ENCODE data around the gene PEX14.
A peak's percentile ranks its signal among the peaks of the same experiment; 100 is the strongest.

Gene PEX14

DNA sequence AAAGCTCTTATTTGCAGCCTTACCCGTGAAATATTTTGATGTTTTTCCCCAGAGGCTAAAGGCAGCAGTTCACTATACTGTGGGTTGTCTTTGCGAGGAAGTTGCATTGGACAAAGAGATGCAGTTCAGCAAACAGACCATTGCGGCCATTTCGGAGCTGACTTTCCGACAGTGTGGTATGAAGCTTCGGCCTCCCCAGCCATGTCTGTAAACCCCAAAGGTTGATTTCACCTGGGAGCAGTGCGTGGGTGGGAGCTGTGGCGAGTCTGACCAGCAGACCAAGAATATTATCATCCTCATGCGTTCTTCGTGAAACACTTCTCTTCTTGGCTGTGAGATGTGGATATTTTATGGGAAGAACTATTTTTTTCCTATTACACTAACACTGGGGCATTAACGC lies 41.0 kb upstream of the PEX14 start:
- no peak for TF ChIP-seq EZH2phosphoT487 (IDR thresholded peaks at IDR 0.05; ENCODE audit: low read depth)
- TF ChIP-seq, protein P1, sequence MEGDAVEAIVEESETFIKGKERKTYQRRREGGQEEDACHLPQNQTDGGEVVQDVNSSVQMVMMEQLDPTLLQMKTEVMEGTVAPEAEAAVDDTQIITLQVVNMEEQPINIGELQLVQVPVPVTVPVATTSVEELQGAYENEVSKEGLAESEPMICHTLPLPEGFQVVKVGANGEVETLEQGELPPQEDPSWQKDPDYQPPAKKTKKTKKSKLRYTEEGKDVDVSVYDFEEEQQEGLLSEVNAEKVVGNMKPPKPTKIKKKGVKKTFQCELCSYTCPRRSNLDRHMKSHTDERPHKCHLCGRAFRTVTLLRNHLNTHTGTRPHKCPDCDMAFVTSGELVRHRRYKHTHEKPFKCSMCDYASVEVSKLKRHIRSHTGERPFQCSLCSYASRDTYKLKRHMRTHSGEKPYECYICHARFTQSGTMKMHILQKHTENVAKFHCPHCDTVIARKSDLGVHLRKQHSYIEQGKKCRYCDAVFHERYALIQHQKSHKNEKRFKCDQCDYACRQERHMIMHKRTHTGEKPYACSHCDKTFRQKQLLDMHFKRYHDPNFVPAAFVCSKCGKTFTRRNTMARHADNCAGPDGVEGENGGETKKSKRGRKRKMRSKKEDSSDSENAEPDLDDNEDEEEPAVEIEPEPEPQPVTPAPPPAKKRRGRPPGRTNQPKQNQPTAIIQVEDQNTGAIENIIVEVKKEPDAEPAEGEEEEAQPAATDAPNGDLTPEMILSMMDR (IDR thresholded peaks at IDR 0.05; ENCODE audit: low read depth, low read length), result no peak
- H2AFZ ChIP-seq (ENCODE audit: low read depth, low read length), result no peak overlapping the region
- H3K4me3 ChIP-seq (ENCODE audit: low read length), result no peak overlapping the region
- H3K27me3 ChIP-seq (ENCODE audit: low read depth, low read length), result no peaks in the 10 kb centered on the region
- no peaks in the 10 kb centered on the region for H4K20me1 ChIP-seq (ENCODE audit: insufficient read depth, low read length)
- H3K4me2 ChIP-seq (ENCODE audit: low read length), result peak overlapping the region; percentile 51
- H3K27ac ChIP-seq (ENCODE audit: low read length), result no peak overlapping the region
- H3K36me3 ChIP-seq (replicated peaks; ENCODE audit: low read depth, low read length), result no peaks in the 10 kb centered on the region
- H3K4me1 ChIP-seq (ENCODE audit: low read length), result peaks cover 31% of the 10 kb centered on the region
- no peaks in the 10 kb centered on the region for H3K9me3 ChIP-seq (ENCODE audit: insufficient read depth, low read length)
- H3K9ac ChIP-seq (ENCODE audit: low read length), result no peak overlapping the region
- H3K79me2 ChIP-seq (ENCODE audit: low read length), result peaks cover 8% of the 10 kb centered on the region

DNA sequence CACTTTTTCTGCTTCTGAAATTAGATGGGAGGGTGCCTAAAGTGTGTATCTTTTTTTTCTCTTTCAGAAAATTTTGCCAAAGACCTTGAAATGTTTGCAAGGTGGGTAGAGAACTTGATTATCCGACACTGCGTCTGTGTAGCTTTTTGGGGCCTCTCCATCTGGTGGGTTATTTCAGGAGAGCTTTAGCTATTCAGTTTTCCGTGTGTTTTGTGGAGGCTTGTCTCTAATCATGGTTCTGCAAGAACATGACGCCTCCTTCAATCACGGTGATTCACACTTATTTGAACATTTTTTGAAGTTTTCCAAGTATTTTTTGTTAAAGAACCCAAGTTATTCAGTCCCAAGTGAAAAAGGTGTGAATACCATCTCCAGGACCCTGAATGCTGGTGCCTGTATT lies 40.2 kb upstream of the PEX14 start:
- Histone ChIP-seq H3K27ac (ENCODE audit: low read length) (no peak overlapping the region), H2AFZ (ENCODE audit: low read depth, low read length) (no peak overlapping the region), H3K4me1 (ENCODE audit: low read length) (peaks cover 29% of the 10 kb centered on the region), H3K9me3 (ENCODE audit: insufficient read depth, low read length) (no peaks in the 10 kb centered on the region), H3K4me2 (ENCODE audit: low read length) (no peak overlapping the region), H3K9ac (ENCODE audit: low read length) (no peak overlapping the region), H3K4me3 (ENCODE audit: low read length) (no peak overlapping the region), H3K36me3 (replicated peaks; ENCODE audit: low read depth, low read length) (no peaks in the 10 kb centered on the region), H3K27me3 (ENCODE audit: low read depth, low read length) (no peaks in the 10 kb centered on the region), H4K20me1 (ENCODE audit: insufficient read depth, low read length) (no peaks in the 10 kb centered on the region), H3K79me2 (ENCODE audit: low read length) (peaks cover 8% of the 10 kb centered on the region)
- TF ChIP-seq EZH2phosphoT487 (IDR thresholded peaks at IDR 0.05; ENCODE audit: low read depth), result no peak

DNA sequence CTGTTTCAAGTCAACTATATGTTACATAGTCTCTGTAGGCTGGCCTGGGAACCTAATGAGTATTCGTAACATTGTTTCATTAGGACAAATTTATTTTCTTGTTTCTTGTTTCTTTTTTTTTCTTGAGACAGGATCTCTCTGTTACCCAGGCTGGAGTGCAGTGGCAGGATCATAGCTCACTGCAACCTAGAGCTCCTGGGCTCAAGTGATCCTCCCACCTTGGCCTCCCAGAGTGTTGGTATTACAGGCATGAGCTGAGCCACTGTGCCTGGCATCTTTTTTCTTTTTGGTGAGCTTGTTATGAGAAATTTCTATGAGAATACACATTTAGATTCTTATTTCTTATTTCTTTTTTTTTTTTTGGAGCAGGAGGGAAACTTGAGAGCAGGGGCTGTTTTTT lies 37.7 kb upstream of the PEX14 start:
- H3K36me3 ChIP-seq (replicated peaks; ENCODE audit: low read depth, low read length), result no peaks in the 10 kb centered on the region
- H3K9ac ChIP-seq (ENCODE audit: low read length), result no peak overlapping the region
- TF ChIP-seq, protein P1 (IDR thresholded peaks at IDR 0.05; ENCODE audit: low read depth, low read length), result no peak
- TF ChIP-seq EZH2phosphoT487 (IDR thresholded peaks at IDR 0.05; ENCODE audit: low read depth), result no peak

GRCh38 chr1:10438677-10439163 lies 36.0 kb upstream of the PEX14 start:
- no peaks in the 10 kb centered on the region for H3K36me3 ChIP-seq (replicated peaks; ENCODE audit: low read depth, low read length)
- no peaks in the 10 kb centered on the region for H4K20me1 ChIP-seq (ENCODE audit: insufficient read depth, low read length)
- no peak overlapping the region for H3K27ac ChIP-seq (ENCODE audit: low read length)
- H3K4me2 ChIP-seq (ENCODE audit: low read length), result no peak overlapping the region
- no peaks in the 10 kb centered on the region for H3K27me3 ChIP-seq (ENCODE audit: low read depth, low read length)
- no peak overlapping the region for H3K9ac ChIP-seq (ENCODE audit: low read length)
- no peak overlapping the region for H3K4me3 ChIP-seq (ENCODE audit: low read length)
- H2AFZ ChIP-seq (ENCODE audit: low read depth, low read length), result no peak overlapping the region
- H3K4me1 ChIP-seq (ENCODE audit: low read length), result peaks cover 7% of the 10 kb centered on the region
- TF ChIP-seq, protein P1 (IDR thresholded peaks at IDR 0.05; ENCODE audit: low read depth, low read length), result no peak
- no peaks in the 10 kb centered on the region for H3K9me3 ChIP-seq (ENCODE audit: insufficient read depth, low read length)
- no peaks in the 10 kb centered on the region for H3K79me2 ChIP-seq (ENCODE audit: low read length)

More for the DNA sequence above, 37.7 kb upstream of the PEX14 start:
- Histone ChIP-seq H3K4me1 (ENCODE audit: low read length) (peaks cover 23% of the 10 kb centered on the region), H3K4me3 (ENCODE audit: low read length) (no peak overlapping the region), H3K79me2 (ENCODE audit: low read length) (no peaks in the 10 kb centered on the region), H3K9me3 (ENCODE audit: insufficient read depth, low read length) (no peaks in the 10 kb centered on the region), H3K4me2 (ENCODE audit: low read length) (no peak overlapping the region), H2AFZ (ENCODE audit: low read depth, low read length) (no peak overlapping the region), H3K27me3 (ENCODE audit: low read depth, low read length) (no peaks in the 10 kb centered on the region), H4K20me1 (ENCODE audit: insufficient read depth, low read length) (no peaks in the 10 kb centered on the region), H3K27ac (ENCODE audit: low read length) (no peak overlapping the region)

DNA sequence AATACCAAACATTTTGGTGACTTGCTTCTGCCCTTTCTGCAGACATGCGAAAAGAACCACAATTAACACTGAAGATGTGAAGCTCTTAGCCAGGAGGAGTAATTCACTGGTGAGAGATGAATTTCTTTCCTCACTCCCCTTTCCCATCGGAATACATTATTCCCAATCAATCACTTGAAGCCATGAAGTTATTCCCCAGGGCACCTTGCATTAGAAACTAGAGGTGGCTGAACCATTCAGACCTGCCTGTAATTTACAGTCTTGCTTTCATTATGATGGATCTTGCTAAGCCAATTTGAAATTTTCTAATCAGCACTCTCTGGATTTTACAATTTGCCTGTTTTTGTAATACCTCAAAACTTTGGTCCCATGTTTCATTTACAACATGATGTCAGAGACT lies 34.4 kb upstream of the PEX14 start:
- Histone ChIP-seq H3K79me2 (ENCODE audit: low read length) (no peaks in the 10 kb centered on the region), H3K36me3 (replicated peaks; ENCODE audit: low read depth, low read length) (no peaks in the 10 kb centered on the region), H3K9me3 (ENCODE audit: insufficient read depth, low read length) (no peaks in the 10 kb centered on the region), H4K20me1 (ENCODE audit: insufficient read depth, low read length) (no peaks in the 10 kb centered on the region), H3K4me3 (ENCODE audit: low read length) (no peak overlapping the region), H3K4me2 (ENCODE audit: low read length) (no peak overlapping the region), H3K27ac (ENCODE audit: low read length) (no peak overlapping the region), H3K4me1 (ENCODE audit: low read length) (peaks cover 4% of the 10 kb centered on the region), H3K27me3 (ENCODE audit: low read depth, low read length) (no peaks in the 10 kb centered on the region), H2AFZ (ENCODE audit: low read depth, low read length) (no peak overlapping the region), H3K9ac (ENCODE audit: low read length) (no peak overlapping the region)
- TF ChIP-seq, protein P1 (IDR thresholded peaks at IDR 0.05; ENCODE audit: low read depth, low read length), result no peak
- TF ChIP-seq EZH2phosphoT487 (IDR thresholded peaks at IDR 0.05; ENCODE audit: low read depth), result no peak

All from OCI-LY3 (cell line).